ENCODE measurements around the gene MNDA.

GRCh38 chr1:158801396-158801795 lies 29.8 kb upstream of the MNDA start:
- TF ChIP-seq TCF12 (IDR thresholded peaks at IDR 0.05; ENCODE audit: low read depth) (no peak), TAF1 (IDR thresholded peaks at IDR 0.05; ENCODE audit: low read depth) (no peak), CREB1 (IDR thresholded peaks at IDR 0.05; ENCODE audit: low read depth) (no peak), CEBPB (IDR thresholded peaks at IDR 0.05) (no peak), RAD21 (IDR thresholded peaks at IDR 0.05; ENCODE audit: low read depth) (no peak), EP300 (IDR thresholded peaks at IDR 0.05; ENCODE audit: borderline replicate concordance) (no peak), MAX (IDR thresholded peaks at IDR 0.05) (no peak), TEAD4 (IDR thresholded peaks at IDR 0.05) (no peak), YY1 (IDR thresholded peaks at IDR 0.05; ENCODE audit: low read depth) (no peak), NFIC (IDR thresholded peaks at IDR 0.05) (no peak), FOXM1 (IDR thresholded peaks at IDR 0.05; ENCODE audit: borderline replicate concordance, low read depth) (no peak)
